Right ventricle myocardium inferior (tissue), 1 donor: ENCODE measurements around the gene SESN1. TPM values are rescaled to one million over a fixed set of nuclear protein-coding genes. Genes with fewer than 3 reads are reported as not detected.

Experiments used
- ATAC-seq: fragments of 200-7000 bp; cut with Tn5 transposase; one replicate; pipeline ENCODE4 v1.9.1; 2020; ENCODE audit warnings: mild to moderate bottlenecking, moderate library complexity
- DNase-seq: peaks from one replicate; pipeline ENCODE4 v3.0.0; 2021; ENCODE audit errors: missing footprints
- intact Hi-C: fragments of 100-400 bp; cut with DNase I; formaldehyde crosslinking; loops from one replicate; pipeline ENCODE4 v1.11.0; 2022
- total RNA-seq: library from RNA; stranded (reverse); fragmentation: NEBNext Ultra II Directional; extraction: Animal tissue kit (Norgen Biotek cat#: 25700); gene quantifications from one replicate; pipeline ENCODE4 v1.2.1, GENCODE V29; 2021
- donor health status: DM: no; HTN: yes; CAD: no; lungs with severe emphysema.

Gene SESN1
- total RNA-seq, 1 donor from 2014 or later = 60.2 TPM

- ATAC-seq = no peak
- intact Hi-C loops = no loop called here
- no peak for DNase-seq
Measured at GRCh38 chr6:108957221-108957620, 137.4 kb downstream of the SESN1 start.

- no peak for DNase-seq
- intact Hi-C loops = no loop called here
- ATAC-seq = no peak
Measured at GRCh38 chr6:108955329-108955949, 139.2 kb downstream of the SESN1 start.

- intact Hi-C loops = no loop called here
- no peak for ATAC-seq
- DNase-seq = no peak
Measured at GRCh38 chr6:108953681-108954080, 141.0 kb downstream of the SESN1 start.

- intact Hi-C loops = no loop called here
- no peak for ATAC-seq
- DNase-seq = no peak
Measured at GRCh38 chr6:108952776-108953486, 141.7 kb downstream of the SESN1 start.

DNA sequence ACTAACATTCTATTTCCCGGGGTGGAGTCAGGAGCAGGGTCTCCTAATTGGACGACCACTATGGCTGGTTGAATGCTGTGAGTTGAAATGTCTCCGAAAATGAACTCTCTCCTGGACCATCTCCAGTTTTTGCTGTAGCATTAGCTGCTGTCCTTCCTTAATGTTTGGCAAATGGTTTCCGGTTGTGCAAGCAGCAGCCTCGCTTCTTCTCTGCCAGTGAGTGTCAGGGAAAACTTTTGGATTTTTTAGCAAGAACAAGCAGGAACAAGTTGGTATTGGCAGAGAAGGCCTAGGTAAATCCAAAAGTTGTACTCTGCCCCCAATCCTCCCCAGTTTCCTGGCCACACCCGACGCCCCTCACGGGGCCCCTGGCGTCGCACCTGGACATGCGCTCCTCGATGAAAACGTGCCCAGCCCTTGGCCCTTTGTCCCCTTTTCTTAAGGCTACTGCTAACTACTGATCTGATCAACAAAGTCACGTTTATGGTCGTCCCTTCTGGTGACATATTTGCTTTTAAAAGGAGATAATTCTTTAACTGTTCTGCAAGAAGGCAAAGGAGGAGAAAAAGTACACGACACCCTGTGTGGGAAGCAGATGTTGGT lies 143.2 kb downstream of the SESN1 start:
- intact Hi-C loops = no loop called here
- ATAC-seq (no peak), DNase-seq (no peak)

DNA sequence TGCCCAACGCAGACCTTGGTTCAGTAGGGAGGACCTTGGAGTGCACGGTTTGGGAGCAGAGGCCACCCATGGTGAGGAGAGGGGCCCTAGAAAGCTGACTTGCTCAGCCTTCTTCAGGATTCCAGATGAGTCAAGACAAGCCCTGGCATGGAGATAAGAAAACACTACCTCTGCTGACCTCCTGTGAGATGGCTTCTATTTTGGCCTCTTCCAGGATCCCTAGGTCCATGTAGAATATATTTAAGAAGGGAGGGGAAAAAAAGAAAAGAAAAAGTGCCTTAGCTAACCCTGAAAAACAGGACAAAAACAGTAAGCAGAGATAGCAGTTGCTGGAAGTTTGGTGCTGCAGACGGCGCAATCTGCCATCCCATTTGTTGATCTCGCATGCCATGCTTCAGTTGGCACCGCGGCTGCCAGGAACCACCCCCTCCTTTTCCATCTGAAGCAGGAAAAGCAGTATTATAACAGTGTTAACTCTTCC lies 146.4 kb downstream of the SESN1 start:
- intact Hi-C loops = loop anchor here (2.0 to 5.0 kb wide), 2 partner anchors 19 to 124 kb away; no protein-coding TSS in a partner anchor
- peak; percentile 82 for DNase-seq
- no peak for ATAC-seq

- DNase-seq (no peak), ATAC-seq (peak; percentile 41)
- intact Hi-C loops = loop anchor here (2.0 to 5.0 kb wide), 3 partner anchors 96 to 388 kb away; no protein-coding TSS in a partner anchor
Measured at GRCh38 chr6:108947114-108947854, 147.4 kb downstream of the SESN1 start.

GRCh38 chr6:108946695-108947094 lies 148.0 kb downstream of the SESN1 start:
- DNase-seq = no peak
- peak; percentile 39 for ATAC-seq

GRCh38 chr6:108945681-108946159 lies 148.9 kb downstream of the SESN1 start:
- intact Hi-C loops = loop anchor here (2.0 to 5.0 kb wide), 5 partner anchors 43 to 387 kb away; no protein-coding TSS in a partner anchor
- DNase-seq (peak; percentile 92), ATAC-seq (peak; percentile 85)

More at GRCh38 chr6:108946695-108947094, 148.0 kb downstream of the SESN1 start:
- intact Hi-C loops = loop anchor here (2.0 to 5.0 kb wide), 3 partner anchors 96 to 388 kb away; no protein-coding TSS in a partner anchor

DNA sequence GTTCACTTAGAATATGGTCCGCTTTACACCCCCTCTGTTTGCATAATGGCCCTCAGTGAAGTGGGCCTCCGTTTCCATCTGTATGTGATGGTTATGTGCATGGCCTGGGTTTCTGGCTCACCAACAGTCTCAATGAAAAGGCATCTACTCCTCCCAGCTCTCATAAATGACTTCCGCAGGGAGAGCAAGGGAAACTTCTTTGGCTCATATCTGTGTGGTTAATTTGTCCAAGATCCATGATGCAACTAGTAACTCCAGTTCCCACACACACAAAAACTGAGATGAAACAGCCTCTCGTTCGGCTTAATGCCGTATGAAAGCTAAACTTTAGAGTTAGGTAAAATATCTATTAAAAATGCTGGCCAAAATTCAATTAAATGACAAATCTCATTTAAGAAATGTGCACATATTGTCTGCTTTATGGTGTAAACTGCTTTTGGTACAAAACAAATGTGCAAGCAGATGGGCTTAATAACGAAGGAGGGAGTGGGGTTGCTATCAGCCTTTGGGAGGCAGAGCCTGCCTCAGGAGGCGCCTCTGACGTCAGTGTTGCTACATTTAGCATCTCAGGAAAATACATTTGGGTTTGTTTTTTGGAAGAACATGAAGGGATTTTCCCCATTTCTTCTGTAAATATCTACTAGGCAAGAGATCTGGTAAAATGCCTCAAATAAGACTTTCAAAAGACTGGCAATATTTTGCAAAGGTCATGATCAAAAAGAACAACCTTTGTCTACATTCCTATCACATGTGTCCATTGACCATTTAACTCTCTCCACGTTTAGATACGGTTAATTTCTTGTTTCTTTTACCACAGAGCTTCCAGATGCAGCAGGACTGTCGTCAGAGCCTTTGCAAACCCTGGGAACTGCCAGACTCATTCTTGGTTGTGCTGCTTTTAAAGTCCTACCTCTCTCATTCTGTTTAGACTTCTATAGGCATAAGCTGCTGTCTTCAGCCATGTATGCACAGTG lies 149.7 kb downstream of the SESN1 start:
- ATAC-seq (peak; percentile 68), DNase-seq (peak; percentile 81)
- intact Hi-C loops = loop anchor here (2.0 to 5.0 kb wide), 3 partner anchors 42 to 127 kb away; no protein-coding TSS in a partner anchor

DNA sequence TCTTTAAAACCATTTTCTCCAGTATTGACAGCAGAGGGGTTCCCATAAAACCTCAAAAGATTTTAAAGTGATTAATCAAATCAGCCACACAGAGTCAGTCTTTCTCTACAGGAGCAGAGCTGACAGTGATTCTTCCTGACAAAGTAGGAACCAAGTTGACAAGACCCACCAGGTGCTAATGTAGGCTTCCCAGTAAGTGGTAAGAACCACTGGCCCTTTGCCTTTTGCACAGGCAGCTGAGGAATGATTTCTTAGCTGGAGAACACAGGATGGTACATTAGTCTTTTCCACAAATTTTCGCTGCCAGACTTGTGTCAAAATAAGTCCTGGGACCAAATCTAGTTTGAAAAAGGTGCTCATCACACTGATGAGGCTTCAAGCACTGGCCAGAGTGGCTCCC lies 150.6 kb downstream of the SESN1 start:
- intact Hi-C loops = loop anchor here (2.0 kb wide), 2 partner anchors 41 to 65 kb away; no protein-coding TSS in a partner anchor
- ATAC-seq = no peak
- no peak for DNase-seq

GRCh38 chr6:108942556-108943492 lies 151.8 kb downstream of the SESN1 start:
- DNase-seq (no peak), ATAC-seq (no peak)
- intact Hi-C loops = no loop called here

- ATAC-seq (no peak), DNase-seq (no peak)
- intact Hi-C loops = no loop called here
Measured at GRCh38 chr6:108941859-108942258, 152.8 kb downstream of the SESN1 start.

DNA sequence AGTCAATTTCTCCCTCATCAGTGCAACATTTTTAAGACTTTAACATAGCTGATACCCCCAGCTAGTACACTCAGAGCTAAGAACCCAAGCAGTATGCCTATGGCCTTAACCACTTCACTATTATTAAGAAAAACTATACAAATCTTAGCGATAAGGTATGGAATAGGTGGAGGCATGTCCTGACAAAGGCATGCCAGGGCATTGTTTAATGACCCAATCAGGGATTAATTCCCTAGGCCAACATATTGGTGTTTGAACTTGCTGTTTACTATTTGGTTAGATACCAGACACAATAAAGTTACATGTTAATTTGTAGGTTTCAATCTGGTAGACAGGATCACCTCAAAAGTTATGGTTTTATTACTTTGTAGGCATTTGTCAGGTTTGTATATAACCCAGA lies 153.4 kb downstream of the SESN1 start:
- intact Hi-C loops = no loop called here
- ATAC-seq (no peak), DNase-seq (no peak)

- intact Hi-C loops = no loop called here
- DNase-seq (no peak), ATAC-seq (no peak)
Measured at GRCh38 chr6:108940741-108941140, 153.9 kb downstream of the SESN1 start.

GRCh38 chr6:108937170-108937569 lies 157.5 kb downstream of the SESN1 start:
- DNase-seq = no peak
- ATAC-seq = no peak
- intact Hi-C loops = no loop called here
